ENCODE measurements around the gene ZNF830.
A peak's percentile ranks its signal among the peaks of the same experiment; 100 is the strongest.

The ZNF830 gene

GRCh38 chr17:34958438-34958837 lies 2.9 kb upstream of the ZNF830 start:
- no peak for TF ChIP-seq CTCF (IDR thresholded peaks at IDR 0.05; ENCODE audit: low read depth, low read length)
- H3K4me3 ChIP-seq (ENCODE audit: low read depth, low read length), result no peak overlapping the region

GRCh38 chr17:34974179-34974578 lies 12.8 kb downstream of the ZNF830 start:
- no peak for TF ChIP-seq CTCF (IDR thresholded peaks at IDR 0.05; ENCODE audit: low read depth, low read length)
- H3K4me3 ChIP-seq (ENCODE audit: low read depth, low read length), result no peak overlapping the region

GRCh38 chr17:34974794-34975785 lies 13.8 kb downstream of the ZNF830 start:
- no peak for TF ChIP-seq CTCF (IDR thresholded peaks at IDR 0.05; ENCODE audit: low read depth, low read length)
- H3K4me3 ChIP-seq (ENCODE audit: low read depth, low read length), result no peak overlapping the region

GRCh38 chr17:34979153-34979552 lies 17.8 kb downstream of the ZNF830 start:
- H3K4me3 ChIP-seq (ENCODE audit: low read depth, low read length), result no peak overlapping the region

DNA sequence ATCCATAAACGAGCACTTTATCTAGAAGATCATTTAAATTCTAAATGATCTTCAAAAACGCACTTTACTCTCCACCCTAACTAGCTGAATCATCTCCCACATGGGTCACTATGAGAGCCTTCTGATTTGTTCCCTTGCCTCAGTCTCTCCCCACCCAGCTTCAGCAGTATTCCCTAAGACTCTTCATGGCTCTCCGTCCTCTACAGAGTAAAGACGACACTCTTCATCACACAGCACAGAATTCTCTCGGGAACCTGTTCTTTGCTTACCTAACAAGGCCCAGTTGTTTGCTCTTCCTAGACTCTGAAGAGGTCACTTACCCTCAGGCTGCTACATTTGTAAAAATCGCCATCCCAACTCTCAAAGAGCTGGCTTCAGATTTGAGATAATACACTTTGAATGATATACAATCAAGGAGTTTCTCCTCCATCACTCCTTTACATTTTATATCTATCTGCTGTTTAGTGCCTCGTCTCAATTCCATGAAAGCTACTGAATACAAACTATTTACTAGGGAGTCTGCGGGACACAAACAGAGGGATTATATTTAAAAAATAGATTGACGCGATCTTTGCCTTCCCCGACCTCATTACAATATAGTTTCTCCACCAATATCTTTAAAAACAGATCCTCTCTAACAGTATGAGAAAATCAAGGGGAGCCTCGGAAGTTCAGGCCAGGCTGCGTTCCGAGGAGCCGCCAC lies 18.5 kb downstream of the ZNF830 start:
- no peak for TF ChIP-seq CTCF (IDR thresholded peaks at IDR 0.05; ENCODE audit: low read depth, low read length)
- H3K4me3 ChIP-seq (ENCODE audit: low read depth, low read length), result peak overlapping the region; percentile 82

More at GRCh38 chr17:34979153-34979552, 17.8 kb downstream of the ZNF830 start:
- no peak for TF ChIP-seq CTCF (IDR thresholded peaks at IDR 0.05; ENCODE audit: low read depth, low read length)

DNA sequence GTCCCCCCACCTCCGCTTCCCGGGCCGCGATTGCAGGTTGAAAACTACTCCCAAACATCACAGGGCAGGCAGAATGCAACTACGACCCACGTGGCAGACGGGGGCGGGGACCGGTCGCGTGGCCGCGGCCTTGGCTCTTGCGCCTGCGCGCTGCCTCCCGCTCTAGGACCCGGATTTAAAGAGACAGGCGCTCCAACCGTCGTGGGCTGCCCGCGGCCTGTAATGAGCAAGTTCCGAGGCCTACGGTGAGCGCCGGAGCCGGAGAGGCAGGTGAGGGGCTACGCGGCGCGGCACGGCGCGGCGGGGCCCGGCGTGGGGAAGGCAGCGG lies 19.0 kb downstream of the ZNF830 start, which contains the start of gene LIG3:
Gene LIG3, plus strand, starts transcription at position 160 of the 328 bp plus-strand sequence. CDS start 2,494 bp downstream, outside the sequence.
- no peak for TF ChIP-seq CTCF (IDR thresholded peaks at IDR 0.05; ENCODE audit: low read depth, low read length)
- peak within 1 kb of the TSS; percentile 82 for H3K4me3 ChIP-seq (ENCODE audit: low read depth, low read length)
